SK-N-SH (cell line): Measurements from ENCODE around the gene CCR6. TPM values are rescaled to one million over a fixed set of nuclear protein-coding genes. Genes with fewer than 3 reads are reported as not detected.

Experiments used
- CTCF ChIA-PET: fragments of 300-600, 350-600 bp; formaldehyde crosslinking; extraction: SDS; loops from one replicate; lab custom pipeline; 2021; lab: Yijun Ruan, JAX
- POLR2A ChIA-PET: fragments of 350-600 bp; sonication (Branson Sonifier 250); formaldehyde crosslinking; extraction: SDS; loops from one replicate; lab custom pipeline; 2020; ENCODE audit warnings: antibody characterized with exemption, inconsistent platforms; lab: Yijun Ruan, JAX
- DNase-seq: peaks from one replicate; pipeline ENCODE4 v3.0.0; 2012
- H2AFZ ChIP-seq: fragments of 200-600 bp; sonication (generic); 2 replicates; pipeline ENCODE4 v1.8.1; 2016; ENCODE audit warnings: antibody characterized with exemption, mild to moderate bottlenecking, low read depth
- H3F3A ChIP-seq: fragments of 200-600 bp; sonication (generic); replicated peaks from 2 replicates; pipeline ENCODE3; 2016; ENCODE audit warnings: antibody characterized with exemption, mild to moderate bottlenecking; ENCODE audit not compliant: insufficient read depth
- H3K27ac ChIP-seq, 2 experiments: fragments of 200-500 bp in 1 of 2; fragments of 200-600 bp in 1 of 2; sonication (Bioruptor generic) in 1 of 2; sonication (generic), shearing (Covaris generic) in 1 of 2; 2 replicates each; pipeline versions ENCODE4 v1.5.1 to v1.6.1; 2014 to 2016; ENCODE audit warnings: low read depth in 2 of 2, inconsistent platforms in 1 of 2, low read length in 1 of 2, mild to moderate bottlenecking in 1 of 2, mixed read lengths in 1 of 2
- H3K27me3 ChIP-seq: fragments of 200-600 bp; sonication (generic), shearing (Covaris generic); 2 replicates; pipeline ENCODE4 v1.6.1; 2016; ENCODE audit warnings: mixed run types; ENCODE audit not compliant: insufficient read depth
- H3K36me3 ChIP-seq, 2 experiments: fragments of 200-500 bp in 1 of 2; fragments of 200-600 bp in 1 of 2; sonication (Bioruptor generic) in 1 of 2; sonication (generic) in 1 of 2; replicated peaks in 1 of 2; 2 replicates each; pipeline versions ENCODE3 to v1.5.1; 2014 to 2016; ENCODE audit warnings: low read length in 1 of 2, mild to moderate bottlenecking in 1 of 2; ENCODE audit not compliant: insufficient read depth in 2 of 2, control insufficient read depth in 1 of 2
- H3K4me1 ChIP-seq, 2 experiments: fragments of 200-500 bp in 1 of 2; fragments of 200-600 bp in 1 of 2; sonication (Bioruptor generic) in 1 of 2; sonication (generic), shearing (Covaris generic) in 1 of 2; 2 replicates each; pipeline versions ENCODE4 v1.5.1 to v1.6.1; 2014 to 2016; ENCODE audit warnings: low read depth in 1 of 2, low read length in 1 of 2, mixed run types in 1 of 2; ENCODE audit not compliant: insufficient read depth in 2 of 2, control insufficient read depth in 1 of 2
- H3K4me2 ChIP-seq: fragments of 200-600 bp; sonication (generic), shearing (Covaris generic); 2 replicates; pipeline ENCODE4 v1.6.1; 2017; ENCODE audit warnings: mixed run types
- H3K4me3 ChIP-seq, 2 experiments: fragments of 200-500 bp in 1 of 2; fragments of 200-600 bp in 1 of 2; sonication (Bioruptor generic) in 1 of 2; sonication (generic), shearing (Covaris generic) in 1 of 2; 2 replicates each; pipeline versions ENCODE4 v1.5.1 to v1.8.1; 2014 to 2016; ENCODE audit warnings: low read depth in 2 of 2, inconsistent platforms in 1 of 2, low read length in 1 of 2, mild to moderate bottlenecking in 1 of 2, mixed read lengths in 1 of 2, moderate library complexity in 1 of 2
- H3K79me2 ChIP-seq: fragments of 200-600 bp; sonication (generic); 2 replicates; pipeline ENCODE4 v1.8.1; 2017; ENCODE audit warnings: mild to moderate bottlenecking; ENCODE audit not compliant: insufficient read depth
- H3K9ac ChIP-seq: fragments of 200-600 bp; sonication (generic); 2 replicates; pipeline ENCODE4 v1.6.1; 2017; ENCODE audit warnings: mixed run types
- H3K9me2 ChIP-seq: fragments of 200-600 bp; sonication (generic); 2 replicates; pipeline ENCODE4 v1.6.1; 2017; ENCODE audit warnings: mixed run types
- H3K9me3 ChIP-seq: fragments of 200-600 bp; sonication (generic); 2 replicates; pipeline ENCODE4 v1.6.1; 2017; ENCODE audit warnings: mixed run types, mild to moderate bottlenecking, moderate library complexity
- H4K20me1 ChIP-seq: fragments of 200-600 bp; sonication (generic); 2 replicates; pipeline ENCODE4 v1.6.1; 2017; ENCODE audit warnings: mild to moderate bottlenecking, mixed run types; ENCODE audit not compliant: insufficient read depth
- GATA2 ChIP-seq: sonication (generic); formaldehyde crosslinking; IDR thresholded peaks from 2 replicates; pipeline ENCODE4 v1.5.0; 2020; ENCODE audit warnings: mild to moderate bottlenecking, missing genetic modification reagents
- NFIC ChIP-seq: IDR thresholded peaks from 2 replicates; pipeline ENCODE4 v1.4.0; 2012; ENCODE audit warnings: borderline replicate concordance
- NRF1 ChIP-seq: IDR thresholded peaks from 2 replicates; pipeline ENCODE4 v1.6.1; 2012; ENCODE audit warnings: low read depth, mild to moderate bottlenecking, low read length
- POLR2AphosphoS5 ChIP-seq: IDR thresholded peaks from 2 replicates; pipeline ENCODE4 v1.6.1; 2012; ENCODE audit warnings: low read depth, low read length
- RCOR1 ChIP-seq: fragments of 150-350 bp; IDR thresholded peaks from 2 replicates; pipeline ENCODE4 v1.6.1; 2017; ENCODE audit warnings: antibody characterized with exemption, low read length
- RXRA ChIP-seq: IDR thresholded peaks from 2 replicates; pipeline ENCODE4 v1.4.0; 2012; ENCODE audit warnings: low read depth, mild to moderate bottlenecking, borderline replicate concordance
- SMC3 ChIP-seq: IDR thresholded peaks from 2 replicates; pipeline ENCODE4 v1.6.1; 2012; ENCODE audit warnings: low read depth, low read length, improper control_type of control experiment
- WGBS: methylation state at CpG from one replicate; pipeline ENCODE4 v1.1.6; 2017; ENCODE audit warnings: low lambda C conversion rate; 5-methylcytosine and 5-hydroxymethylcytosine counted together
- polyA plus RNA-seq, 3 experiments: library from polyadenylated mRNA; depleted of rRNA; stranded (reverse); fragments of >200 nt; gene quantifications; 2 replicates each; pipeline ENCODE4 v1.2.3, GENCODE V29; 2012
- TF ChIP-seq, protein P1 (sequence below): IDR thresholded peaks from 2 replicates; pipeline ENCODE4 v1.4.0; 2012; ENCODE audit warnings: low read depth
- TF ChIP-seq, protein P2 (sequence below): fragments of 150-350 bp; IDR thresholded peaks from 2 replicates; pipeline ENCODE4 v1.6.1; 2016; ENCODE audit warnings: mild to moderate bottlenecking, low read depth, low read length
- TF ChIP-seq, protein P3 (sequence below): fragments of 200-600 bp; sonication (generic); IDR thresholded peaks from 2 replicates; pipeline ENCODE4 v1.6.1; 2017; ENCODE audit warnings: antibody characterized with exemption, mild to moderate bottlenecking, moderate library complexity
- TF ChIP-seq, protein P4 (sequence below): IDR thresholded peaks from 2 replicates; pipeline ENCODE4 v1.4.0; 2012; ENCODE audit warnings: low read depth, borderline replicate concordance

CCR6 gene
- polyA plus RNA-seq, 1 of the 3 experiments (the other 2 are of a cell fraction), result not detected

DNA sequence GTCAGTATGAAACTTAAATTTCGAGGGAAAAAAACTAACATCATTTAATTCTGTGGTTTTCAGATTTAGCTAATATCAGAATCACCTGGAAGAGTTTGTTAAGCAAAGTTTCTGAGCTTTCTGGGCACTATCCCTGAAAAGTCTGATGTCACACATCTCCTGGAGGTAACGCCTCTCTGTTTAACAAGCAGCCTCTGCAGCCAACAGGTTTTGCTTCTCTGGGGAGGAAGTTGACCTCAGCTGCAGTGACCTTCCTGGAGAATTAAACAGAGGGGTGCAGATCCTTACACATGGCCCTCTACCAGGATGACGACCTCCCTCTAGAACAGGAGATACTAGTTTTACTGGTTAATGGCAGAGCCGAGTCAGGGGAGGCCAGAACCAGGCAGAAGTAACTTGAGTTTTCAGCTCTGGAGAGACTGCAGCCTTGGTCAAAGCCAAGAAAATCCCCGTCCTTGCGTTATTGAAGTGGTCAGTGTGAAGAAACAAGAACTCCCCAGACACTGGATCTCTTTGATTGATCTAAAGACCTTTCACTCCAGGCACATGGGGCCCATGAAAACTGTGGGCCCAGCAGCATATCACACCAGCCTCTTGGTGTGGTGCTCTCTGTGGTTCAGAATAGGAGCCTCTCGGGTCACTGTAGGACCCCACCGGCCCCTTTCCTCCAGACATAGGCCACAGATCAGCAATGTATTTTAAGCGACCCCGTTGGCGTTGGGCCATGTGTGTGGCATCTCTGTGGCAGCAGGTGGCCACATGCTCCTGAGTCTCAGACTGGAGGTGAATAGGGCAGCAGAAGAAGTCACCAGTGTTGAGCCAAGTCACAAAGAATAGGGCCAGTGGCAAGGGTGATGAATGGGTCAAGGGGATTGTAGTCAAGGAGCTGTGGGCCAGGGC lies 33.4 kb upstream of the CCR6 start:
- POLR2A ChIA-PET, result no interaction called here

DNA sequence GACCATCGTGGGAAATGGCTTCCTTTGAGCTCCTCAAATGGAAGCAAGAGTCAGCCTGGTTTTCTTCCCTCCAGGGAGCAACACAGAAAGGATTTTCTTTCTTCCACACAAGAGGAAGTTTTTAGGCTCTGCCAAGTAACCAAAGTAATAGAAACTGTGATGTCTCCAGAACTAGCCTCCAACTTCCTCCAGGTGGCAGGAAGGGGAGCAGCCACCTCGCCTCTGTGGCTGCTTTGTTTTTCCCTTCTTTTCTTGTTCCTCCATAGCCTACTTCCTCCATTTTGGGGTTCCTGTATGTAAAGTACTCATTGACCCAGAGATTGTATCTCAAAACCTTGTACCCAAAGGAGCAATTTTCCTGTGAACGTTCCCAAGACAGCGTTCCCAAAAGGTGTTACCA lies 32.7 kb upstream of the CCR6 start:
- H3F3A ChIP-seq, result no peaks in the 10 kb centered on the region

More for the DNA sequence above, 33.4 kb upstream of the CCR6 start:
- Histone ChIP-seq H2AFZ (no peak overlapping the region), H3K4me3 (no peak overlapping the region), H3K27me3 (no peaks in the 10 kb centered on the region), H3K9me3 (no peaks in the 10 kb centered on the region), H3K27ac (no peak overlapping the region), H3K79me2 (no peaks in the 10 kb centered on the region), H3K9me2 (no peaks in the 10 kb centered on the region), H4K20me1 (no peaks in the 10 kb centered on the region), H3F3A (no peaks in the 10 kb centered on the region), H3K9ac (no peak overlapping the region), H3K36me3 (no peaks in the 10 kb centered on the region), H3K4me1 (peaks cover 0 to 3% of the 10 kb centered on the region in 2 experiments; a peak in 1 of 4 replicates), H3K4me2 (no peak overlapping the region)
- WGBS, result 20% methylated on average over 8 of the region's 11 CpGs
- CTCF ChIA-PET, result no interaction called here
- TF ChIP-seq NFIC (no peak), RCOR1 (no peak), NRF1 (no peak)
- TF ChIP-seq, protein P1, sequence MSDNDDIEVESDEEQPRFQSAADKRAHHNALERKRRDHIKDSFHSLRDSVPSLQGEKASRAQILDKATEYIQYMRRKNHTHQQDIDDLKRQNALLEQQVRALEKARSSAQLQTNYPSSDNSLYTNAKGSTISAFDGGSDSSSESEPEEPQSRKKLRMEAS, result no peak
- TF ChIP-seq, protein P2, sequence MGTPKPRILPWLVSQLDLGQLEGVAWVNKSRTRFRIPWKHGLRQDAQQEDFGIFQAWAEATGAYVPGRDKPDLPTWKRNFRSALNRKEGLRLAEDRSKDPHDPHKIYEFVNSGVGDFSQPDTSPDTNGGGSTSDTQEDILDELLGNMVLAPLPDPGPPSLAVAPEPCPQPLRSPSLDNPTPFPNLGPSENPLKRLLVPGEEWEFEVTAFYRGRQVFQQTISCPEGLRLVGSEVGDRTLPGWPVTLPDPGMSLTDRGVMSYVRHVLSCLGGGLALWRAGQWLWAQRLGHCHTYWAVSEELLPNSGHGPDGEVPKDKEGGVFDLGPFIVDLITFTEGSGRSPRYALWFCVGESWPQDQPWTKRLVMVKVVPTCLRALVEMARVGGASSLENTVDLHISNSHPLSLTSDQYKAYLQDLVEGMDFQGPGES, result no peak
- DNase-seq, result no peak

More for the DNA sequence above, 32.7 kb upstream of the CCR6 start:
- 35% methylated on average over 4 of the region's 4 CpGs for WGBS
- Histone ChIP-seq H3K36me3 (no peaks in the 10 kb centered on the region), H3K27me3 (no peaks in the 10 kb centered on the region), H3K4me3 (no peak overlapping the region), H3K27ac (no peak overlapping the region), H2AFZ (no peak overlapping the region), H3K4me2 (no peak overlapping the region), H3K9ac (no peak overlapping the region), H4K20me1 (no peaks in the 10 kb centered on the region), H3K9me3 (no peaks in the 10 kb centered on the region), H3K79me2 (no peaks in the 10 kb centered on the region), H3K4me1 (peaks cover 0 to 3% of the 10 kb centered on the region in 2 experiments; a peak in 1 of 4 replicates), H3K9me2 (no peaks in the 10 kb centered on the region)
- ChIA-PET CTCF (interaction anchor here (0.9 kb wide), 1 partner anchor 90 kb away, joined by 4 read pairs; no protein-coding TSS in a partner anchor), POLR2A (no interaction called here)
- TF ChIP-seq POLR2AphosphoS5 (no peak), SMC3 (no peak), RXRA (no peak), GATA2 (CRISPR knock-in tag) (no peak), RCOR1 (no peak)
- TF ChIP-seq, protein P3, sequence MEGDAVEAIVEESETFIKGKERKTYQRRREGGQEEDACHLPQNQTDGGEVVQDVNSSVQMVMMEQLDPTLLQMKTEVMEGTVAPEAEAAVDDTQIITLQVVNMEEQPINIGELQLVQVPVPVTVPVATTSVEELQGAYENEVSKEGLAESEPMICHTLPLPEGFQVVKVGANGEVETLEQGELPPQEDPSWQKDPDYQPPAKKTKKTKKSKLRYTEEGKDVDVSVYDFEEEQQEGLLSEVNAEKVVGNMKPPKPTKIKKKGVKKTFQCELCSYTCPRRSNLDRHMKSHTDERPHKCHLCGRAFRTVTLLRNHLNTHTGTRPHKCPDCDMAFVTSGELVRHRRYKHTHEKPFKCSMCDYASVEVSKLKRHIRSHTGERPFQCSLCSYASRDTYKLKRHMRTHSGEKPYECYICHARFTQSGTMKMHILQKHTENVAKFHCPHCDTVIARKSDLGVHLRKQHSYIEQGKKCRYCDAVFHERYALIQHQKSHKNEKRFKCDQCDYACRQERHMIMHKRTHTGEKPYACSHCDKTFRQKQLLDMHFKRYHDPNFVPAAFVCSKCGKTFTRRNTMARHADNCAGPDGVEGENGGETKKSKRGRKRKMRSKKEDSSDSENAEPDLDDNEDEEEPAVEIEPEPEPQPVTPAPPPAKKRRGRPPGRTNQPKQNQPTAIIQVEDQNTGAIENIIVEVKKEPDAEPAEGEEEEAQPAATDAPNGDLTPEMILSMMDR, result no peak
- TF ChIP-seq, protein P4, sequence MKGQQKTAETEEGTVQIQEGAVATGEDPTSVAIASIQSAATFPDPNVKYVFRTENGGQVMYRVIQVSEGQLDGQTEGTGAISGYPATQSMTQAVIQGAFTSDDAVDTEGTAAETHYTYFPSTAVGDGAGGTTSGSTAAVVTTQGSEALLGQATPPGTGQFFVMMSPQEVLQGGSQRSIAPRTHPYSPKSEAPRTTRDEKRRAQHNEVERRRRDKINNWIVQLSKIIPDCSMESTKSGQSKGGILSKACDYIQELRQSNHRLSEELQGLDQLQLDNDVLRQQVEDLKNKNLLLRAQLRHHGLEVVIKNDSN, result no peak
- TF ChIP-seq, protein P1, result no peak
- DNase-seq, result no peak
